Esophagus squamous epithelium (tissue), 5 donors: ENCODE results near the gene ODAD3. TPM values are rescaled to one million over a fixed set of nuclear protein-coding genes. Genes with fewer than 3 reads are reported as not detected.
A peak's percentile ranks its signal among the peaks of the same experiment; 100 is the strongest.
"Not testable (repeated sequence)": the region's sequence is repeated elsewhere in the genome, so short reads cannot be mapped to it uniquely, and the experiment has no call there.

Source experiments
- DNase-seq: peaks from one replicate; lab custom pipeline; 2025; lab: John Stamatoyannopoulos, UW
- H3K27ac ChIP-seq, 4 donors: fragments of 200-600 bp; sonication (generic); one replicate each; pipeline ENCODE4 v1.5.1; 2016 to 2019; ENCODE audit warnings: mild to moderate bottlenecking in 1 of 4
- H3K27me3 ChIP-seq, 4 donors: fragments of 200-600 bp; sonication (generic); 1 replicate in 3 of 4; 2 replicates in 1 of 4; pipeline versions ENCODE4 v1.5.1 to v1.6.0; 2017 to 2021; ENCODE audit warnings: antibody characterized with exemption in 1 of 4
- H3K36me3 ChIP-seq, 3 donors: fragments of 200-600 bp; sonication (generic); one replicate each; pipeline ENCODE4 v1.5.1; 2016 to 2019
- H3K4me1 ChIP-seq, 3 donors: fragments of 200-600 bp; sonication (generic); one replicate each; pipeline ENCODE4 v1.5.1; 2017 to 2019
- H3K4me3 ChIP-seq, 4 donors: fragments of 200-600 bp; sonication (generic); 1 replicate in 3 of 4; 2 replicates in 1 of 4; pipeline ENCODE4 v1.5.1; 2016 to 2019; ENCODE audit warnings: mild to moderate bottlenecking in 2 of 4, moderate library complexity in 1 of 4
- H3K9me3 ChIP-seq, 3 donors: fragments of 200-600 bp; sonication (generic); one replicate each; pipeline ENCODE4 v1.5.1; 2016 to 2019
- POLR2A ChIP-seq, 4 donors: fragments of 450-650 bp; IDR thresholded peaks; one replicate each; pipeline ENCODE4 v1.6.1; 2017; ENCODE audit warnings: antibody characterized with exemption in 4 of 4, mild to moderate bottlenecking in 4 of 4, moderate library complexity in 3 of 4
- WGBS, 2 donors: methylation state at CpG; one replicate each; pipeline ENCODE4 v1.1.5; 2018; 5-methylcytosine and 5-hydroxymethylcytosine counted together
- intact Hi-C: fragments of 100-400 bp; cut with DNase I; formaldehyde crosslinking; loops from one replicate; pipeline ENCODE4 v1.15.0; 2022
- total RNA-seq, 4 donors: library from RNA; depleted of rRNA; stranded (reverse); fragments of >200 nt; gene quantifications; one replicate each; pipeline ENCODE4 v1.1.0, GENCODE V29; 2016
- TF ChIP-seq, protein P1 (sequence below), 6 experiments: fragments of 450-650 bp in 4 of 6; fragments of 200-600 bp in 2 of 6; sonication (generic) in 2 of 6; IDR thresholded peaks; one replicate each; pipeline ENCODE4 v1.5.1; 2016 to 2019; ENCODE audit warnings: antibody characterized with exemption in 6 of 6, mild to moderate bottlenecking in 4 of 6, moderate library complexity in 4 of 6
- donor health status: DM: yes; HTN: yes; CAD: no.

The ODAD3 gene
- total RNA-seq, 4 donors from 2014 or later: 0.19 to 8.8 TPM; not detected in 2

DNA sequence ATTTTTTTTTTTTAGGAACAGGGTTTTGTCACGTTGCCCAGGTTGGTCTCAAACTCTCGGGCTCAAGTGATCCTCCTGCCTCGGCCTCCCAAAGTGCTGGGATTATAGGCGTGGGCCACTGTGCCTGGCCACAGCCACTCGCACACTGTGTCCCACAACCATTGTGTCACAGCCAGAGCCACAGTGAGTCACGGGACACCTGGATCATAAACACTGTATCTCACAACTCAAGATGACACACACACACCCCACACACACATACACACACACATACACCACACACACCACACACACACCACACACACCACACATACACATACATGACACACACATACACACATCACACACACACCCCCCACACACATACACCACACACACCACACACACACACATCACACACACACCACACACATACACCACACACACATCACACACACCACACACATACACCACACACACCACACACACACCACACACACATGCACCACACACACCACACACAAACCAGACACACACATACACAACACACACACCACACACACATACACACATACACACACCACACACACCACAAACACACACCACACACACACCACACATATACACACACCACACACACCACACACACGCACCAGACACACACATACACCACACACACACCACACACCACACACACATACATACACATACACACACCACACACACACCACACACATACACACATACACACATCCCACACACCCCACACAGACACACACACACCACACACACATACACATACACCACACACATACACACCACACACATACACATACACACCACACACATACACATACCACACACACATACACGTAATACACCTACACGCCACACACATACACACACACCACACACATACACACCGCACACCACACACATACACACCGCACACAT lies 29.7 kb upstream of the ODAD3 start:
- no peaks in the 10 kb centered on the region for H3K9me3 ChIP-seq
- H3K27ac ChIP-seq: no peak overlapping the region
- TF ChIP-seq POLR2A (IDR thresholded peaks at IDR 0.05): no peak
- TF ChIP-seq, protein P1, sequence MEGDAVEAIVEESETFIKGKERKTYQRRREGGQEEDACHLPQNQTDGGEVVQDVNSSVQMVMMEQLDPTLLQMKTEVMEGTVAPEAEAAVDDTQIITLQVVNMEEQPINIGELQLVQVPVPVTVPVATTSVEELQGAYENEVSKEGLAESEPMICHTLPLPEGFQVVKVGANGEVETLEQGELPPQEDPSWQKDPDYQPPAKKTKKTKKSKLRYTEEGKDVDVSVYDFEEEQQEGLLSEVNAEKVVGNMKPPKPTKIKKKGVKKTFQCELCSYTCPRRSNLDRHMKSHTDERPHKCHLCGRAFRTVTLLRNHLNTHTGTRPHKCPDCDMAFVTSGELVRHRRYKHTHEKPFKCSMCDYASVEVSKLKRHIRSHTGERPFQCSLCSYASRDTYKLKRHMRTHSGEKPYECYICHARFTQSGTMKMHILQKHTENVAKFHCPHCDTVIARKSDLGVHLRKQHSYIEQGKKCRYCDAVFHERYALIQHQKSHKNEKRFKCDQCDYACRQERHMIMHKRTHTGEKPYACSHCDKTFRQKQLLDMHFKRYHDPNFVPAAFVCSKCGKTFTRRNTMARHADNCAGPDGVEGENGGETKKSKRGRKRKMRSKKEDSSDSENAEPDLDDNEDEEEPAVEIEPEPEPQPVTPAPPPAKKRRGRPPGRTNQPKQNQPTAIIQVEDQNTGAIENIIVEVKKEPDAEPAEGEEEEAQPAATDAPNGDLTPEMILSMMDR (IDR thresholded peaks at IDR 0.05): no peak
- H3K36me3 ChIP-seq: no peaks in the 10 kb centered on the region
- no peak for DNase-seq
- peaks cover 0 to 17% (median 0%) of the 10 kb centered on the region in 4 donors for H3K27me3 ChIP-seq
- intact Hi-C loops: no loop called here
- H3K4me1 ChIP-seq: peaks cover 0 to 10% (median 0%) of the 10 kb centered on the region in 3 donors
- no peak overlapping the region for H3K4me3 ChIP-seq
- WGBS, 2 donors: 73 to 76% methylated on average over 11 of the region's 11 CpGs

DNA sequence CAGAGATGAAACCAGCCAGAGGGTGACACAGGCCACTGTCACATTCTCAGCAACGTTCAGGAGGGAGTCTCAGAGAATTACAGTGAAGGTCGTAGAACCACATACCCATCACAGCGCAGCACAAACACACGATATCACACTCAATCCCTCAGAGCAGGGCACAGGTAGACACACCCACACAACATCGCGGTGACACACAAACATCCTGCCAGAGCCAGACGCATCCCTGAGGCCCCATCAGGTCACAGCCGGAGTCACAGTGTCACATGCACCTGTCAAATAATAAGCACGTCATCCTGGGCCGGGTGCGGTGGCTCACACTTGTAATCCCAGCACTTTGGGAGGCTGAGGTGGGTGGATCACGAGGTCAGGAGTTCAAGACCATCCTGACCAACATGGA lies 28.5 kb upstream of the ODAD3 start:
- Histone ChIP-seq H3K4me1 (peaks cover 0 to 3% (median 0%) of the 10 kb centered on the region in 3 donors), H3K9me3 (no peaks in the 10 kb centered on the region), H3K36me3 (no peaks in the 10 kb centered on the region), H3K4me3 (no peak overlapping the region), H3K27me3 (peaks cover 0 to 22% (median 0%) of the 10 kb centered on the region in 4 donors), H3K27ac (no peak overlapping the region)
- TF ChIP-seq POLR2A (IDR thresholded peaks at IDR 0.05): no peak
- TF ChIP-seq, protein P1 (IDR thresholded peaks at IDR 0.05): no peak
- intact Hi-C loops: no loop called here
- no peak for DNase-seq
- 64 to 69% methylated on average over 5 to 8 of the region's 12 CpGs for WGBS, 2 donors

DNA sequence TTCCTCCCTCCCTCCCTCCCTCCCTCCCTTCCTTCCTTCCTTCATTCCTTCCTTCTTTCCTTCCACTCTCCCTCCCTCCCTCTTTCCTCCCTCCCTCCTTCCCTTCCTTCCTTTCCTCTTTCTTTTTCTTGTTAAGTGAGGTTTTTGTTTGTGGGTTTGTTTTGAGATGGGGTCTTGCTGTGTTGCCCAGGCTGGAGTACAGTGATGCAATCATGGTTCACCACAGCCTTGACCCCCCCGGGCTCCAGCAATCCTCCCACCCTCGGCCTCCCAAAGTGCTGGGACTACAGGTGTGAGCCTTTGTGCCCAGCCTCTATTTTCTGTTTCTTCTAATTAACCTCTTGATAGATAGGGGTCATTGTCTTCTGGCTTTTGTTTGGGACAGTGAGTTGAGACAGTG lies 26.5 kb upstream of the ODAD3 start:
- H3K9me3 ChIP-seq: no peaks in the 10 kb centered on the region
- no peak for DNase-seq
- H3K4me3 ChIP-seq: no peak overlapping the region
- intact Hi-C loops: no loop called here
- no peak overlapping the region for H3K27ac ChIP-seq
- WGBS, 2 donors: 39 to 71% methylated on average over 1 to 2 of the region's 2 CpGs
- H3K27me3 ChIP-seq: peaks cover 0 to 30% (median 0%) of the 10 kb centered on the region in 4 donors
- no peaks in the 10 kb centered on the region for H3K36me3 ChIP-seq
- no peaks in the 10 kb centered on the region for H3K4me1 ChIP-seq
- no peak for TF ChIP-seq POLR2A (IDR thresholded peaks at IDR 0.05)
- TF ChIP-seq, protein P1 (IDR thresholded peaks at IDR 0.05): no peak

DNA sequence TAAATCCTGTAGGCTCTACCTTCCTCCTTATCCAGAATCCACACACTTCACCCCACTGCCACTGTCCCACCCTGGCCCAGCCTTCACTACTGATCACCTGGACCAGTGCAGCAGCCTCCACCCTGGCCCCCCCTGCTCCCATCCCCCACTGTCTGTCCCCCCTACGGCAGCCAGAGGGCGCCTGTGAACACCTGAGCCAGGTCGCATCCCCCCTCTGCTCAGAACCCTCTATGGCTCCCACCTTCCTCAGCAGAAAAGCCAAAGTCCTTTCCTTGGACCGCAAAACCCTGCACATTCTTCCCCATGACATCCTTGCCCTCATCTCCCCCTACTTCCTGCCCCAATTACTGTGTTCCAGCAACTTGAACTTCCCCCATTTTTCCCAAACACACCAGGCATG lies 25.3 kb upstream of the ODAD3 start:
- Histone ChIP-seq H3K4me1 (no peaks in the 10 kb centered on the region), H3K36me3 (no peaks in the 10 kb centered on the region), H3K27ac (no peak overlapping the region), H3K27me3 (peaks cover 0 to 23% (median 0%) of the 10 kb centered on the region in 4 donors), H3K9me3 (no peaks in the 10 kb centered on the region), H3K4me3 (no peak overlapping the region)
- TF ChIP-seq POLR2A (IDR thresholded peaks at IDR 0.05): no peak
- TF ChIP-seq, protein P1 (IDR thresholded peaks at IDR 0.05): peak in 2 of 6 experiments; percentile 11 to 26
- WGBS, 2 donors: 45 to 46% methylated on average over 3 to 4 of the region's 4 CpGs
- intact Hi-C loops: no loop called here
- no peak for DNase-seq

DNA sequence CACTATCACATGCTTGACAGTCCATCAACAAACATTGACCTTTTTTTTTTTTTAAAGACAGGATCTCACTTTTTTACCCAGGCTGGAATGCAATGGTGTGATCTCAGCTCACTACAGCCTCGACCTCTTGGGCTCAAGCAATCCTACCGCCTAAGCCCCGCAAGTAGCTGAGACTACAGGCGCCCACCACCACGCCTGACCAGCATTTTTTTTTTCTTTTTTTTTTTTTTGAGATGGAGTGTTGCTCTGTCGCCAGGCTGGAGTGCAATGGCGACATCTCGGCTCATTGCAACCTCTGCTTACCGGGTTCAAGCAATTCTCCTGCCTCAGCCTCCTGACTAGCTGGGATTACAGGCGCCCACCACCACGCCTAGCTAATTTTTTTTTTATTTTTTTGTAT lies 24.0 kb upstream of the ODAD3 start:
- intact Hi-C loops, H3K9me3 ChIP-seq, H3K36me3 ChIP-seq, DNase-seq, H3K4me3 ChIP-seq, H3K4me1 ChIP-seq, H3K27ac ChIP-seq: not testable (repeated sequence)
- H3K27me3 ChIP-seq: peaks cover 0 to 28% (median 0%) of the 10 kb centered on the region in 4 donors
- WGBS, 2 donors: 64 to 82% methylated on average over 11 of the region's 11 CpGs
